ENCODE results near the gene MND1. TPM values are rescaled to one million over a fixed set of nuclear protein-coding genes. Genes with fewer than 3 reads are reported as not detected.

MND1 gene
- 20.3 and 23.7 TPM in 2 replicates for total RNA-seq (2014; rRNA removed; shearing (Covaris generic))

GRCh38 chr4:153344131-153345011, at the start of gene MND1:
TSS of gene MND1 (plus strand) at chr4:153344688. CDS start at chr4:153344738, 50 bp downstream.
- DNase-seq (ENCODE audit: low read depth): peak; percentile 87

- no peak for DNase-seq (ENCODE audit: low read depth)
Observed at GRCh38 chr4:153295131-153295755, 49.2 kb upstream of the MND1 start.

GRCh38 chr4:153296040-153296823, 48.3 kb upstream of the MND1 start:
- DNase-seq (ENCODE audit: low read depth): no peak

DNA sequence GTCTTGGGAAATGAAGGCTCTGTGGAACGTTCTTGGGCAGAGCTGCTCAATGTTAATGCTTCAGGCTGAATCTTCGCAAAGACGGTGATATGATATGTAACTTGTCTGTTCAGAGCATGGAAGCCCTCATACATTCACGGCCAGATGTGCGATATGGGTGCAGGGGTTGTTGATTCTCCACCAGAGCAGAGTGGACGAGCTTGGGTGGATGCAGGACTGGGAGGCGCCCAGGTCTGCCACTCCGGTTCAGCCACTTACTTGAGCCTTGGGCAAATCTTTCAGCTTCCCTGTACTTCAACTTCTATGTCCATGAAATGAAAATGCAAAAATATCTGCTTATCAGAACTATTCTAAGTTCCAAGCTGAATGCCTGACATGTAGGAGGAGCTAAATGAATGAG, 47.4 kb upstream of the MND1 start:
- DNase-seq (ENCODE audit: low read depth): no peak

DNA sequence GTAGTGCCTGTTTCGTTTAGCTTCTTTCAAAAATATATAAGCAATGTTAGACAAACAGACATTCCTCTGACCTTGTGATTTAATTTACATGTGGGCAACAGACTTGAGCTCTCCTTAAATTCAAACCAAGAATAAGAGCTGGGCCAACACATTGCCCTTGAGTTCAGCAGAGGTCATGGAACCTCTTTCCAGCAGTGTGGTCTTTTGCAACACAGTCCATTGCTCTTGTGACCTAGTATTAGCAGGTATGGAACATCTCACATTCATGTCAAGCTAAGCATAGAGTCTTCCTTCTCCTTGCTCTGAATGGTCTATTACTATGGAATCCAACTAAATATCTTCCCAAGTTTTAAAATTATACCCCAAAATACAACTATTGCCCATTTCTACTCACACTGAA, 33.7 kb upstream of the MND1 start:
- no peak for DNase-seq (ENCODE audit: low read depth)

DNA sequence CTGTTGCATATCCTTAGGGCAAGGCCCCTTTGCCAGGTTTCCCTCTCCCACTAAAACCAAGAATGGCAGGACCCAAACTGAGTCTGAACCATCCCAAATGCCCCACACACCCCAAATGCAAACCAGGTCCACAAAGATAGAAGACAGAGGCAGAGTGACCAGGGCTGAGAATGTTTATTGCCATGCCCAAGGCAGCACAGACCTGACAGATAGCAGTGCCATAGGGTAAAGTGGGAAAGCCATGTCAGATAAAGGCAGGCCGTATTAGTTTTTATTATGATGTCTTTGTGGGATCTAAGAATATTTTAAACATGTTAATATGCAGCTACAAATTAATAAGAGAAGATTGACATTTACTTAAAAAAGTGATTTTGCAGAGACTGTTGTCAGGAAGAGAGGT, 29.6 kb upstream of the MND1 start:
- no peak for DNase-seq (ENCODE audit: low read depth)

DNA sequence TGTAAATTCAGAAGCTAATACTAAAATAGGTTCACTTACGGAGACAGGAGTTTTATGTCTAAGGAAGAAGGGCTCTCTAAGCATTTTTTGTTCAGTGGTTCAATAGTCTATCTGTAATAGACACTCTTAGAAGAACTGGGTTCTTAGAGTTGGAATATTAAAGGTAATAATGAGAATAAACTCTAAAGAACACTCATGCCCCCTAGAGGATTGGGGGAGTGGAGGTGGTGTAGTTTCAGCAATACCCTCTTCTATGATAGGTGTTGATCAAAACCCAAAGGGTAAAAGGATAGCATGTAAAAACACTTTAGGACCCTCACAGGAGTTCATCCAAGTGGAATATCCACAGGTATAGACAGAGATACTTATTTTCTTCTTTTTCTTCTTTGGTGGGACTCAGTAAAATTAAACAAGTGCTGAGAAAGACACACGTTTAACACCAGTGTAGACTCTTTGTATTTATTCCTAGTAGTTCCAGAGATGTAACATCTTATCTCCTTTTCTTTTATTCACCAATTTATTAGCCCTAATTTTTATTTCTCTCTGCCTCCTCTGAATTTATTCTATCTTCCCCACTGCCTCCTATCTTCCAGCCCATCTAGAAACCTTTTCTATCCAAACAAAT, 25.7 kb upstream of the MND1 start:
- peak; percentile 11 for DNase-seq (ENCODE audit: low read depth)

GRCh38 chr4:153322791-153323190, 21.7 kb upstream of the MND1 start:
- DNase-seq (ENCODE audit: low read depth): no peak

- DNase-seq (ENCODE audit: low read depth): no peak
Observed at GRCh38 chr4:153324046-153324445, 20.4 kb upstream of the MND1 start.

GRCh38 chr4:153325558-153325957, 18.9 kb upstream of the MND1 start:
- no peak for DNase-seq (ENCODE audit: low read depth)

DNA sequence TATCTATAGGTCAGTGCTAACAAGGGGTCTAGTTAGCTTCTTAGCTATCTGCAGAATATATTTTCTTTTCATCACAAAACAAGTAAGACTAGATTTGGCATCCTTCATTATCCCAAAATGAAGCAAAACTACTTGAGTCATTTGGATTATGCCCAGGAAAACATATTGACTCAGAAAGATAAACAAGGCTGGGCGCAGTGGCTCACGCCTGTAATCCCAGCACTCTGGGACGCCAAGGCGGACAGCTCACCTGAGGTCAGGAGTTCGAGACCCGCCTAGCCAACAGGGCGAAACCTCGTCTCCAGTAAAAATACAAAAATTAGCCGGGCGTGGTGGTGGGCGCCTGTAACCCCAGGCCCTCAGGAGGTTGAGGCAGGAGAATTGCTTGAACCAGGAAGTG, 18.0 kb upstream of the MND1 start:
- DNase-seq (ENCODE audit: low read depth): no peak

- DNase-seq (ENCODE audit: low read depth): no peak
Observed at GRCh38 chr4:153327247-153327646, 17.2 kb upstream of the MND1 start.

GRCh38 chr4:153332936-153333335, 11.6 kb upstream of the MND1 start:
- no peak for DNase-seq (ENCODE audit: low read depth)

DNA sequence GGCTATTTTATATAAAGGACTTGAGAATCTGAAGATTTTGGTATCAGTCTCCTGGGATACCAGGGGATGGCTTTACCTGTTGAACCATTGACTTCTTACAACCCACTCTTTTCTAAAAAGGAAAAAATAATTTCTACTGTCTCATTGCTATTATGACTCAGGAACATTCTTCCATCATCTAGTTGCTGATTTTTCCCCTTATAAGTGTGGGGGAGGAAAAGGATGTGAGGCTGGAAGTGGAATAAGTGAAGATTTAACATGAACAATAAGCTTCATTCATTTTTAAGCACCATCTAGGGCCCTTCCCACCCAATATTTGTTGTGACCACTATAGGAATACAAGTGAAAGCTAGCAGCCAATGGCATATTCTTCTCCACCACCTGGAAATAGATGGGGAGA, 10.6 kb upstream of the MND1 start:
- DNase-seq (ENCODE audit: low read depth): no peak

- peak; percentile 25 for DNase-seq (ENCODE audit: low read depth)
Observed at GRCh38 chr4:153335665-153336064, 8.8 kb upstream of the MND1 start.

- DNase-seq (ENCODE audit: low read depth): no peak
Observed at GRCh38 chr4:153337686-153338085, 6.8 kb upstream of the MND1 start.

- DNase-seq (ENCODE audit: low read depth): peak; percentile 55
Observed at GRCh38 chr4:153341575-153342090, 2.9 kb upstream of the MND1 start.

DNA sequence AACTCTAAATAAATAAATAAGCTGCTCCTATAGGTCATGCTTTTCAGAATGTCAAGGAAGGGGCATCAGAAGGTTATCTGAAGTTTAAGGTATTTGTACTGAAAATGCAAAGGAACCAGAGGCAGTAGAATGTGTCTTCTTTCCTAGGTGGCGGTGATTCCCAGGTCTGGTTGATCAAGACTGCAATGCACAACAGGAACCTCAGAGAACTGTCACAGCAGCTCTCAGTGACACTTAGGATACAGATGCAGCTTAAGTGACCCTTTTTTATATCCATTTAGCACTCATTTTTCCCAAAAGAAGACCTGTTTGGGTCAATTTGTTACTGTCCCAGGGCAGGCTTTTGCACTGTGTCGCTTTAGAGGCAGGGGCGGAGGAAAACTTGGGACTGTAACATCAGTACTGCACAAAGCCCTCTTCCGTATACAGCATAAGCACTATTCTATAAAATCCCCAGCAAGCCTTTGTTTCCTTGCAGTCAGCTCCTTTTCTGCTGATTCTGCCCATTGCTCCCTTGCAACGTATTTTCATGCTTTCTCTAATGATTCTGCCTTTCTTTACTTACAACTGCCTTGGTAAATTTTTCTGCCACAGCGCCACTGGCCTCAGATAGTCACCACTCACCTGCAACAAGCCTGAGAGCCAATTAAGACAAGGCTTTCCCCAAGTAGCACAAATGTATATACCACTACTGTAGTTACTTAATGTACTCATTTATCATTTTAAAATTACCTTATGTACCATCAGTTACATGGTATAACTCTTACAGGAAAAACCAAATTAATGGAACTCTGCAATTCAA, 1.5 kb upstream of the MND1 start:
- DNase-seq (ENCODE audit: low read depth): no peak

DNA sequence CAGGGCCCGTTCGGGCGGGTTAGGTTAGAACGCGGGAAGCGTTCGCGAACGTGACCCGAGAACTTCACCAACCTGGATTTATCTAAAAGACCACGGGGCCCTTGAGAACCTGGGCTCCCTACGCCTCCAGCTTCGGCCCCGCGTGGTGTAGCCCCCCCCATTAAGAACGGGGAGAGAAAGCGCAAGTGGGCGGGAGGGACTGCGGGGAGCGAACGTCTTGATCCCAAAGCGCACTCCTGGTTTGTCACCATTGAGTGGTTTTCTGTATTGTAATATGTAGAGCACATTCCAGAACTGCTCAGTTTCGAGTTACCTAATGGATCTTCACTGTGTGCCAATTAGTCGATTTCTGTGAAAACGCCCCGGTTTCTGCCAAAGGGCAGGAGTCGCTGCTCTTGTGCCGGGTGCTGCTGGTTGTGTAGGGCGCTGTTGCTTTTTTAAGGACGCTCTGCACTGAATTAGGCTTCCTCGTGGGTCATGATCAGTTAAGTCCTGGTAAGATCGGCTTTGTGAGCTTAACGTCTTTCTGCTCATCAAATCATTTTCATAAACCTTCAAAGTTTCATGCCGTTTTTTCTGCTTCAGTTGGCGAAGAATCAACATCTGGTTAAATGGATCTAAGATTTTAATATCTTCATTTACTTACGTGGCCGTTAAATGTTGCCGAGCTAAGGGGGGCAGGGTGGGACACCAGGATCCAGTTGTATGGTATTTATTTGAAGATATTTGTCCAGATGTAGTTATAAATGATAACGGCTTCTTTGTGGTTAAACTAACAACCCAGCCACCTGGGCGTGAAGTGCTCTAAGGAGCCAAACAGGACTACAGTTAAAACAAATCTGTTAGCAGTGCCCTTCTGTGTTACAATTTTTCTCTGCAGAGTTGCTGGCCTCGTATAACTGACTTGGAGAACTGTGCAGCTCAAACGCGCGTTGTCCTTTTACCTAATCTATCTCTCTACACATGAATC, 809 bp downstream of the MND1 start:
- peak; percentile 43 for DNase-seq (ENCODE audit: low read depth)

GRCh38 chr4:153346031-153346430, 1.5 kb downstream of the MND1 start:
- DNase-seq (ENCODE audit: low read depth): no peak

Data from Daoy (cell line).